Non-pigmented ciliary epithelial cell (primary cell): ENCODE measurements around the gene RNF152.

Source experiments
- DNase-seq: peaks from one replicate; pipeline ENCODE4 v3.0.0-alpha.2; 2010; ENCODE audit warnings: low read depth

The RNF152 gene

GRCh38 chr18:61854578-61855448, 38.0 kb downstream of the RNF152 start:
- DNase-seq: peak; percentile 36

GRCh38 chr18:61853855-61854254, 39.0 kb downstream of the RNF152 start:
- no peak for DNase-seq

- no peak for DNase-seq
Observed at GRCh38 chr18:61852496-61852895, 40.3 kb downstream of the RNF152 start.

DNA sequence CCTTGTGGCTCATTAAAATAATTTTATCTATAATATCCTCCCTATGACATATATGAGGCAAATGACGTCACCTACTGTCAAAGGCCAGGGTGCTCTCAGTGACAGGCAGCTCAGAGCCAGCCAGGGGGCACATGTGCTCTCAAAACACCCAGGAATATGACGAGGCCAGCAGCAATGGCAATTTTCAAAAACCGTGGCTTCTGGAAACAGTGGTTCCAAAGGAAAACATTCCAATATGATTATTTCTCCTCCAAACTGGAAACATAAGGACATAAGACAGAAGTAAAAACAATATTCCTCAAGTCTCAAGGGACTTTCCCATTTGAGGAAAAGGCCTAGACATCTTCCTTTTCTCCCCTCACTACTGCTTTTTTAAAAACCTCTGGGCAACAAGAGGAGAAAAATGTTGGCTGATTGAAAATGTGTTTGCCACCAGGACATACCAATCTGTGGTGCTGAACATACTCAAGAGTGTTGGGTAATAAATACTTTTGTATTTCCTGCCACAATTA, 40.8 kb downstream of the RNF152 start:
- DNase-seq: peak; percentile 26

DNA sequence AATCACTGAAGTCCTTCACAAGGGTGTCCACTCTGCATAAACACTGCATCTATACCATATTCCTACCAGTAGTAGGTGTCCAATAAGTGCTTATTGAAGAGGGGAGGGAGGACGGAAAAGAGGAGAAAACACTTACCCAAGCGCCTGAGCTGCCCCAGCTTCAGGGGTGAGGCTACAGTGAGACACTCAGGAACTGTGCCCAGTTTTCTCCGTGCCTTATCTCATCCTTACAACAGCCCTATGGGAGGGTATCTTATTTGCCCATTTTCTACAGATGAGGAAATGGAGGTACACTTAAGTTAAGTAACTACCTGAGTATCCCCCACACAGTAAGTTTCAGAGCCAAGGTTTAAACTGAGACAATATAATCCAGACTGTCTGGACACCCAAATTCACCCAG, 41.5 kb downstream of the RNF152 start:
- no peak for DNase-seq

DNA sequence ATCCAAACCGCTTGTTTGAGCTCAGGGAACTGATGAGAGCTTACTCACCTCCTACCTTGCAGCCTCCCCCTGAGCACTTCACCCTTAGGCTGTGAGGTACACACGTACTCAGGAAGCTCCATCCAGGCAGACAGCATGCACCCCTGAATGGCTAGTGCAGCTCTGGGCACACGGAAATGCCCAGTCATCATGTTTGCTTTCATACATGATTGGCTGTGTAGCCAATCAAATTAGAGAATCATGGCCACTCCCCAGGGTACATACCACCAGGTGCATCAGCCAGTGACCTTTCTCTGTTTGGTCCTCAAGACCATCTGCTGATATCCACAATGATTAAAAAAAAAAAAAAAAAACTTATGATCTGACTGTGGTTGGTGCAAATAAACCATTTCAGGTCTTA, 42.1 kb downstream of the RNF152 start:
- DNase-seq: no peak

DNA sequence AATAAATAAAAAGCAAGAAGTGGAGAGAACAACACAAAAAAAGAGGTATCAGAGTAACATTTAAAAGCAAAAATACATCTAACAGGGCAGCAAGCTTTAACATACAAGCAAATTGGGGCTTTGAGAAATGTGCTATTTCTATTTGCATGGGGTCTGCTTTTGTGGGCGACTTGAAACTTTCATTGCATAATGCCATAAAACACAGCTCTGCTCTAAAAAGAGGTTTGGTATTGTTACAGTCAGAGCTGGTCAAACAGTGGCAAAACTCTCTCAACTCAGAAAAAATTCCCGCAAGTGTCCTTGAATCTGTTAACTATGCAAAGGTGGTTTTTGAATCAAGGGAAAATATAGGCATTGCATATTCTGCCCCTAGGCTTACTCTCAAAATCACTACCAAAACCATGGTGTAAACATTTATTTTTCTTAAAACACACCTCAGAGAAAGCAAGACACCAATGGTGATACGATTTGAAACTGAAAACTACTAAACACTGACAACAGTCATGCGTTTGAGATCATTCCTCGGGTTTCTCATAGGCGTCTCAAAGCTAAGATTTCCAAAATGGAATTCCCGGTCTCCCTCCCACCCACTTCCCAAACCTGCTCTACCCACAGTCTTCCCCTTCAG, 45.5 kb downstream of the RNF152 start:
- no peak for DNase-seq

GRCh38 chr18:61845197-61845596, 47.6 kb downstream of the RNF152 start:
- no peak for DNase-seq

DNA sequence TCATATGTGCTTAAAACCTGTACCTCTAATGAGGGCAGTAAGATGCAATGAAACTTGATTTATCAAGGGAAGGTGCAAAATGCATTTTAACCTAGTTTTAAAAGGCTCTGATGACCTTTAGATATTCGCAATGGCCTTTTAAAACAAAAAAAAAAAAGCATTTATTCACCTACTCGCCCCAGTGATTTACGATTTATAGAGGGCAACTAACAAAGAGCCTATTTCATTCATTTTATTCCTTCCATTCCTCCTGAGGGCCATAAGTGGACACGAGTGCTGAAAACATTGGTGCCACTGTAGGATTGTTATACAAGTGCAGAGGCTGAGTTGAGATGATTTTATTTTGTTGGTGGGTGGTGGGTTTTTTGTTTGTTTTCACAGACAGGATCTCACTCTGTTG, 48.1 kb downstream of the RNF152 start:
- DNase-seq: no peak

GRCh38 chr18:61842146-61842545, 50.7 kb downstream of the RNF152 start:
- no peak for DNase-seq

GRCh38 chr18:61841706-61842105, 51.1 kb downstream of the RNF152 start:
- no peak for DNase-seq

- no peak for DNase-seq
Observed at GRCh38 chr18:61840324-61840723, 52.5 kb downstream of the RNF152 start.

DNA sequence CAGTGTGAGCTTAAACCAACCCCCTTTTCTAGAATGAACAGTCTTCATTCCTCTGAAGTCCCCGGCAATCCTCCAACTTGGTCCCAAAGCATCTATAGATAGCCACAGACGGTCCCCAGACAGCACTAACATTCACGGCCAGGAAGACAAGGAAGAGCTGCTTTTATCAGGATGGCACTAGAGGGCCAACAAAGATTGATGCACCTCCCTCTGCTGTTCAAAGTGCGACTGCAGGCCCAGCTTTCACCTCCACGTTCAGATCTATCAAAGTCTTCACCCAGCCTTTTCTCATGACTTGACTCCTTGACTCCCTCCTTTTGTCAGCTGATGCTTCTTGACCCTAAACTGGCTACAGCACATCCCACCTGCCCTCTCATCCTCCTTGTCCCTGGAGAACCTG, 54.3 kb downstream of the RNF152 start:
- DNase-seq: no peak

DNA sequence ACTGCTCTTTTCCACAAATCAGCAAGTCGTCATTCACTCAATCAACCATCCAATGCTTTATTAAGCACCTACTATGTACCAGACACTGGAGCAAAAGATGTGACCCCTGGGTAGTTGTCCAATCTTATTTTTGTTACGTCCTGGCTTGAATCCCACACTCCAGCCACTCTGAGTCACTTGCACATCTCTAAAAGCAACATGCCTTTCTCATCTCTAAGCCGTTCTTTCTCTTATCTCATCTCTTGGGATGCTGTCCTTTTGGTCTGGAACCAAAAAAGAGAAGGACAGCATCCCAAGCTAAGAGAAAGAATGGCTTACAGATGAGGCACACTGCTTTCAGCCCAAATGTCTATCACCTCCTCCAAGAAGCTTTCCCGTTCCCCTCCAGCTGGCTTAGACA, 58.8 kb downstream of the RNF152 start:
- DNase-seq: no peak

DNA sequence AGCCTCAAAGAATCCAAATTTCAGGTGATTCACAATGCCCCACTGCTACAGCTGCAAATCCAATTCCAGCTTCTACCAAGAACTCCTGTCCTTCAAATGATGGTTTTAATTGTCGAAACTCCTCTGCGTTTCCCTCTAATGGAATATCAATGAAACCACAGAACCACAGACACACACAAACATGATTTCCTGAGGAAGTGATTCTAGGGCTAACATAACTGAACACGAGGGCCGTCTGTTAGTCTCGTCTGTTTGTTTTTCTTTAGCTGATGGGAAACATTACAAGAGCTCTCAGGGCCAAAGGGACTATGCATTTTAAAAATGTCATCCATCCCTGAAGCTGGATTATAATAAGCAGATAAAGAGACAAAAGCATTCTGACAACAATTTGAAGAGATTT, 59.4 kb downstream of the RNF152 start:
- peak; percentile 38 for DNase-seq

DNA sequence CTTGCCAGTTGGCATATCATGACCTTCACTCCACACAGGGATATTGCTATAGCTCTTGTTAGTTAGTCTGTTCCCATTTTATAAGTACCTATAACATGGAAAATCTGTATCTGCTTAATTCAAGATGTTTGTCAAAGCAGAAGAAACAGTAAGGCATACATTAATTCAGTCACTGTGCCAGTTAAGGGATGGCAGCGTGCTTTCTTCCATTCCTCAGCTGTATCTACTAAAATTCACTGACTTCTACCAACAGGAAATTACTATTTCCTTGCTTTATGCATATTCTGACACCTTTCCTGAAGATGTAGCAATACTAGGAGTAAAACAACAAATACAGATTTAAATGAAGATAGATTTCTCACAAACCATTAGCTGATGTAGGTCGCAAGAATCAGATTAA, 59.9 kb downstream of the RNF152 start:
- no peak for DNase-seq

GRCh38 chr18:61831071-61831470, 61.7 kb downstream of the RNF152 start:
- DNase-seq: peak; percentile 22

- no peak for DNase-seq
Observed at GRCh38 chr18:61829108-61829507, 63.7 kb downstream of the RNF152 start.

- DNase-seq: no peak
Observed at GRCh38 chr18:61827591-61827990, 65.2 kb downstream of the RNF152 start.

GRCh38 chr18:61825386-61825785, 67.4 kb downstream of the RNF152 start:
- peak; percentile 31 for DNase-seq

- no peak for DNase-seq
Observed at GRCh38 chr18:61824733-61825363, 68.0 kb downstream of the RNF152 start.

DNA sequence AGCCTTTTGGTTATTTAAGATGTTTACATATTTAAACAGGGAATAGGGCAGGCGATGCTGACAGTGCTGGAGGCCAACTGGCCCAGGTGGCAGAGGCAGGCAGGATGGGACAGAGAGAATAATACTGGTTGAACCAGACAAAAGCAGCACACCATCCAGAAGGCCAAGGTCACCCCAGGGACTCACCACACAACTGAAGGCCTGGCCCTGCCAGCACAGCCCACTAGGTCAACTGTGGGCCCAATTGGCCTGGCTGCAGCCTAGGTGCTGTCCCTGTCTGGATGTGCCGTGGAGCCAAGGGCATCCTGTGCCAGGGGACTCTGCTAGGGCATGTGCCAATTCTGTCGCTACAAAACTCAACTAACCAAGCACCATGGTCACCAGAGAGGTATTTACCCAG, 69.2 kb downstream of the RNF152 start:
- no peak for DNase-seq

GRCh38 chr18:61822879-61823278, 69.9 kb downstream of the RNF152 start:
- no peak for DNase-seq
